Measurements from ENCODE around the gene ADGRG6.

ADGRG6 gene

GRCh38 chr6:142349215-142349823 lies 47.5 kb downstream of the ADGRG6 start:
- no peak for DNase-seq (ENCODE audit: low spot score)

GRCh38 chr6:142350309-142350708 lies 48.5 kb downstream of the ADGRG6 start:
- DNase-seq (ENCODE audit: low spot score): no peak

- no peak for DNase-seq (ENCODE audit: low spot score)
These were observed 51.9 kb downstream of the ADGRG6 start for GRCh38 chr6:142353690-142354089.

GRCh38 chr6:142354650-142355049 lies 52.8 kb downstream of the ADGRG6 start:
- no peak for DNase-seq (ENCODE audit: low spot score)

GRCh38 chr6:142355520-142356174 lies 53.8 kb downstream of the ADGRG6 start:
- DNase-seq (ENCODE audit: low spot score): no peak

GRCh38 chr6:142356201-142356883 lies 54.5 kb downstream of the ADGRG6 start:
- DNase-seq (ENCODE audit: low spot score): peak; percentile 29

- no peak for DNase-seq (ENCODE audit: low spot score)
These were observed 55.0 kb downstream of the ADGRG6 start for GRCh38 chr6:142356884-142357225.

GRCh38 chr6:142357879-142358278 lies 56.1 kb downstream of the ADGRG6 start:
- DNase-seq (ENCODE audit: low spot score): no peak

GRCh38 chr6:142359271-142359960 lies 57.6 kb downstream of the ADGRG6 start:
- no peak for DNase-seq (ENCODE audit: low spot score)

GRCh38 chr6:142361345-142361744 lies 59.5 kb downstream of the ADGRG6 start:
- DNase-seq (ENCODE audit: low spot score): no peak

- peak; percentile 36 for DNase-seq (ENCODE audit: low spot score)
These were observed 60.3 kb downstream of the ADGRG6 start for GRCh38 chr6:142361779-142362750.

GRCh38 chr6:142367061-142367460 lies 65.3 kb downstream of the ADGRG6 start:
- DNase-seq (ENCODE audit: low spot score): no peak

GRCh38 chr6:142367501-142368018 lies 65.8 kb downstream of the ADGRG6 start:
- DNase-seq (ENCODE audit: low spot score): no peak

- no peak for DNase-seq (ENCODE audit: low spot score)
These were observed 67.5 kb downstream of the ADGRG6 start for GRCh38 chr6:142369266-142369665.

GRCh38 chr6:142372348-142372747 lies 70.5 kb downstream of the ADGRG6 start:
- no peak for DNase-seq (ENCODE audit: low spot score)

- no peak for DNase-seq (ENCODE audit: low spot score)
These were observed 71.7 kb downstream of the ADGRG6 start for GRCh38 chr6:142373268-142374090.

GRCh38 chr6:142374091-142374770 lies 72.4 kb downstream of the ADGRG6 start:
- DNase-seq (ENCODE audit: low spot score): no peak

- peak; percentile 59 for DNase-seq (ENCODE audit: low spot score)
These were observed 73.3 kb downstream of the ADGRG6 start for GRCh38 chr6:142374965-142375733.

GRCh38 chr6:142376115-142376514 lies 74.3 kb downstream of the ADGRG6 start:
- DNase-seq (ENCODE audit: low spot score): no peak

Measured in GM03348 (cell line).